GM12878 (cell line): ENCODE data around the gene CNRIP1. TPM values are rescaled to one million over a fixed set of nuclear protein-coding genes. Genes with fewer than 3 reads are reported as not detected.

Source experiments
- ATAC-seq: fragments of 200-7000 bp; cut with Tn5 transposase; 3 replicates; pipeline ENCODE4 v1.9.1; 2020; ENCODE audit warnings: mild to moderate bottlenecking, moderate library complexity
- BruUV-seq: library from RNA; stranded (reverse); fragments of 400-500 nt; replicated peaks from 2 replicates; lab custom pipeline; 2021; lab: Mats Ljungman, UMichigan
- CTCF ChIA-PET: fragments of 300-600 bp; sonication (Branson Sonifier 250); formaldehyde crosslinking; extraction: SDS; loops from one replicate; lab custom pipeline; 2021; ENCODE audit warnings: inconsistent platforms; lab: Yijun Ruan, JAX
- POLR2A ChIA-PET: fragments of 350-600 bp; formaldehyde crosslinking; extraction: SDS; loops from one replicate; lab custom pipeline; 2021; ENCODE audit warnings: inconsistent platforms; lab: Charles Lee
- RAD21 ChIA-PET: fragments of 300-600 bp; sonication (Branson Sonifier 250); formaldehyde crosslinking; loops from one replicate; lab custom pipeline; 2023; ENCODE audit warnings: antibody characterized with exemption; ENCODE audit not compliant: unreplicated experiment; lab: Charles Lee
- SMC1A ChIA-PET: fragments of 300-600 bp; sonication (Branson Sonifier 250); formaldehyde crosslinking; loops from one replicate; lab custom pipeline; 2023; ENCODE audit not compliant: unreplicated experiment, uncharacterized antibody; lab: Charles Lee
- DNase-seq: peaks from one replicate; pipeline ENCODE4 v3.0.0-alpha.2; 2011; ENCODE audit warnings: low read depth, low spot score
- FAIRE-seq: peaks from 3 replicates; lab custom pipeline; 2011; peaks lifted over from hg19 to GRCh38; lab: Jason Lieb, UNC
- H2AFZ ChIP-seq: 2 replicates; pipeline ENCODE4 v1.6.0; 2011; ENCODE audit warnings: low read depth, low read length, control low read depth; ENCODE audit not compliant: control insufficient read depth
- H3K27ac ChIP-seq: 2 replicates; pipeline ENCODE4 v1.5.1; 2011; ENCODE audit warnings: control low read depth; ENCODE audit not compliant: control insufficient read depth, insufficient read depth
- H3K27me3 ChIP-seq, 2 experiments: replicated peaks in 1 of 2; 2 replicates each; pipeline versions ENCODE4 v1.6.0 to v1.6.1; 2011; ENCODE audit warnings: low read length in 1 of 2; ENCODE audit not compliant: control insufficient read depth in 2 of 2, insufficient read depth in 2 of 2
- H3K36me3 ChIP-seq, 2 experiments: 2 replicates each; pipeline ENCODE4 v1.5.1; 2011; ENCODE audit warnings: low read length in 1 of 2; ENCODE audit not compliant: control insufficient read depth in 2 of 2, insufficient read depth in 2 of 2
- H3K4me1 ChIP-seq: 2 replicates; pipeline ENCODE4 v1.6.1; 2011; ENCODE audit warnings: mild to moderate bottlenecking, low read length, moderate library complexity, mixed read lengths; ENCODE audit not compliant: control insufficient read depth, insufficient read depth
- H3K4me2 ChIP-seq: 2 replicates; pipeline ENCODE4 v1.6.0; 2011; ENCODE audit warnings: control low read depth; ENCODE audit not compliant: control insufficient read depth, insufficient read depth
- H3K4me3 ChIP-seq: fragments of 200-600 bp; sonication (generic); 2 replicates; pipeline ENCODE4 v1.5.1; 2016
- H3K79me2 ChIP-seq: 2 replicates; pipeline ENCODE4 v1.6.0; 2011; ENCODE audit warnings: low read length; ENCODE audit not compliant: control insufficient read depth, insufficient read depth
- H3K9ac ChIP-seq: 2 replicates; pipeline ENCODE4 v1.8.0; 2011; ENCODE audit warnings: low read length, control low read depth, mixed read lengths; ENCODE audit not compliant: control insufficient read depth, insufficient read depth
- H3K9me3 ChIP-seq: replicated peaks from 3 replicates; pipeline ENCODE4 v1.5.1; 2011; ENCODE audit warnings: mild to moderate bottlenecking, low read length; ENCODE audit not compliant: control insufficient read depth, insufficient read depth
- H4K20me1 ChIP-seq: 2 replicates; pipeline ENCODE4 v1.6.0; 2011; ENCODE audit not compliant: control insufficient read depth, insufficient read depth
- DPF2 ChIP-seq: fragments of 450-650 bp; IDR thresholded peaks from 2 replicates; pipeline ENCODE4 v1.6.1; 2017; ENCODE audit warnings: mild to moderate bottlenecking
- EED ChIP-seq: sonication (generic); IDR thresholded peaks from 2 replicates; pipeline ENCODE4 v1.6.1; 2016; ENCODE audit warnings: antibody characterized with exemption, low read depth
- FOS ChIP-seq: IDR thresholded peaks from 3 replicates; pipeline ENCODE4 v1.6.1; 2011; ENCODE audit warnings: borderline replicate concordance; ENCODE audit not compliant: insufficient read length; ENCODE audit errors: extremely low read depth
- FOXM1 ChIP-seq: IDR thresholded peaks from 2 replicates; pipeline ENCODE4 v1.6.1; 2012; ENCODE audit warnings: low read depth, mild to moderate bottlenecking, inconsistent platforms, low read length, moderate library complexity
- JUND ChIP-seq: IDR thresholded peaks from 2 replicates; pipeline ENCODE4 v1.6.1; 2012; ENCODE audit warnings: low read depth, mild to moderate bottlenecking, low read length, improper control_type of control experiment, moderate library complexity
- KAT2A ChIP-seq: conservative IDR thresholded peaks from 2 replicates; pipeline ENCODE4 v1.6.1; 2011; ENCODE audit warnings: low read depth, low read length; ENCODE audit not compliant: control insufficient read depth
- MYB ChIP-seq: fragments of 150-350 bp; IDR thresholded peaks from 2 replicates; pipeline ENCODE4 v1.6.1; 2014; ENCODE audit warnings: mild to moderate bottlenecking, low read depth, low read length, borderline replicate concordance
- MYC ChIP-seq: IDR thresholded peaks from 2 replicates; pipeline ENCODE4 v1.6.1; 2011; ENCODE audit warnings: mild to moderate bottlenecking, low read length, moderate library complexity, inconsistent platforms; ENCODE audit not compliant: insufficient read depth, insufficient replicate concordance, insufficient read length, severe bottlenecking
- NFXL1 ChIP-seq: fragments of 450-650 bp; IDR thresholded peaks from 2 replicates; pipeline ENCODE4 v1.6.1; 2017; ENCODE audit warnings: antibody characterized with exemption, mild to moderate bottlenecking, borderline replicate concordance
- NFYB ChIP-seq: IDR thresholded peaks from 2 replicates; pipeline ENCODE4 v1.6.1; 2011; ENCODE audit warnings: low read depth, mild to moderate bottlenecking, low read length, improper control_type of control experiment, moderate library complexity; ENCODE audit not compliant: insufficient read depth
- RAD51 ChIP-seq: fragments of 450-650 bp; IDR thresholded peaks from 2 replicates; pipeline ENCODE4 v1.6.1; 2016; ENCODE audit warnings: moderate library complexity, mild to moderate bottlenecking, inconsistent platforms
- SRF ChIP-seq, 2 experiments: IDR thresholded peaks; 2 replicates each; pipeline ENCODE4 v1.6.1; 2011; ENCODE audit warnings: low read depth in 2 of 2, low read length in 2 of 2, mild to moderate bottlenecking in 1 of 2, moderate library complexity in 1 of 2
- ZNF592 ChIP-seq: fragments of 450-650 bp; IDR thresholded peaks from 2 replicates; pipeline ENCODE4 v1.6.1; 2017; ENCODE audit warnings: mild to moderate bottlenecking, moderate library complexity
- ZZZ3 ChIP-seq: IDR thresholded peaks from 2 replicates; pipeline ENCODE4 v1.6.1; 2011; ENCODE audit warnings: low read depth; ENCODE audit not compliant: control insufficient read depth, insufficient read length
- WGBS: methylation state at CpG from one replicate; pipeline ENCODE4 v1.1.6; 2016; ENCODE audit warnings: low lambda C conversion rate; ENCODE audit not compliant: insufficient replicate concordance, insufficient coverage; ENCODE audit errors: missing lambda C conversion rate; 5-methylcytosine and 5-hydroxymethylcytosine counted together
- in situ Hi-C: fragments of 300-500 bp; cut with MboI; formaldehyde crosslinking; loops from 9 replicates; pipeline ENCODE4 v1.14.3; 2018; ENCODE audit warnings: mixed read lengths
- intact Hi-C: fragments of 100-400 bp; cut with micrococcal nuclease; formaldehyde crosslinking; loops from one replicate; pipeline ENCODE4 v1.14.2; 2022; ENCODE audit not compliant: unreplicated experiment
- polyA plus RNA-seq, 11 experiments: library from polyadenylated mRNA; depleted of rRNA in 4 of 11; unstranded in 6 of 11; stranded (reverse) in 5 of 11; fragments of >200 nt; fragmentation: Nextera tagmentation in 4 of 11; fragmentation: Illumina TruSeq in 1 of 11; extraction: Ambion mirVana in 4 of 11; extraction: Trizol in 1 of 11; gene quantifications; 1 replicate in 1 of 11; 2 replicates in 10 of 11; pipeline versions ENCODE4 v1.2.1 to v1.2.3, GENCODE V29; 2011 to 2016; ENCODE audit warnings: inconsistent platforms in 2 of 11, missing spikeins in 2 of 11, low read depth in 1 of 11
- total RNA-seq, 4 experiments: library from RNA; depleted of rRNA in 3 of 4; stranded (reverse); fragments of >200 nt in 3 of 4; fragmentation: Illumina TruSeq in 1 of 4; extraction: Trizol in 1 of 4; gene quantifications; 2 replicates each; pipeline versions ENCODE4 v1.2.1 to v1.2.3, GENCODE V29; 2013 to 2021
- TF ChIP-seq, protein P1 (sequence below): fragments of 450-650 bp; IDR thresholded peaks from 2 replicates; pipeline ENCODE4 v1.6.1; 2017; ENCODE audit warnings: borderline replicate concordance
- TF ChIP-seq, protein P2 (sequence below): IDR thresholded peaks from 2 replicates; pipeline ENCODE4 v1.6.1; 2011; ENCODE audit warnings: borderline replicate concordance, low read depth, mild to moderate bottlenecking, moderate library complexity, mixed read lengths, low read length; ENCODE audit not compliant: insufficient read depth; ENCODE audit errors: extremely low read length

Gene CNRIP1
- total and polyA plus RNA-seq, 10 of the 15 experiments (the other 5 are each of a cell fraction or from before 2014, with no cell fraction given) = not detected

DNA sequence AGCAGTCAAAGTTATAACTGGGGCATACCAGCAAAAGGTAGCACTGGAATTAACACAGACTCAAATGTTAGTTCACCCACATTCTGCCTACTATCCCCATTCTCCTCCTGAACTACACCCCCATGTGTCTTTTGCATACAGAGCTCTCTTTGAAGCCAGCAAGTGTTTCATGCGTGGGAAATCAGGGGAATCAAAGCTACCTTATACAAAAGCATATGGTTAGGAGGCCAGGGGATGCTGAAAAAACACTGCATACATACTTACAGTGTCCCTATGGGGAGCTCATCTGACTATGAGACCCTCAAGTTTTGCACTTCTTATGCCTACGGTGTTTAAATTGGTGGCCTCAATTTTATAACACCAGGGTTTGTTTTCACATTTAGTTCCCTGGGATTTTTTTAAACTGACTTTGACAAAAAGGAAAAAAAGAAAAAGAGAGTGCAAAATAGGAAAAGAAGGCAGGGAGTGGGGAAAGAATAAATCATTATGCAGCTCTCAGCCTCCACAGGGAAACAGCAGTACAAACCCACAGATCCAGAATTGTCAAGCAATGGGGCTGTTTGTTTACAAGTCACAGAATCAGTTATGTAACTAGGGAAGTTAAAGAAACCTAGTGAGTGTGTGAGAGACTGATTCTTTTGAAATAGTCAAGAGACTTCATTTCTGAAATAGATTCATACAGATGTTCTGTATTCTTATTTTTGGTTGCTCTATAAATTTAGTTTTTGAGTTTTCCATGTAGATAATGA lies 47.3 kb downstream of the CNRIP1 start:
- ChIA-PET POLR2A (interaction anchor here (0.6 to 0.7 kb wide), 2 partner anchors 75 to 1145 kb away, joined by 3 to 4 read pairs; no protein-coding TSS in a partner anchor), RAD21 (no interaction called here), SMC1A (interaction anchor here (0.9 to 1.3 kb wide), 4 partner anchors 10 to 25 kb away, joined by 3 to 7 read pairs (median 3); no protein-coding TSS in a partner anchor), CTCF (interaction anchor here (0.6 to 1.7 kb wide), 3 partner anchors 10 to 18 kb away, joined by 3 to 6 read pairs (median 3); no protein-coding TSS in a partner anchor)
- no peak overlapping the region for H3K9ac ChIP-seq
- H2AFZ ChIP-seq = no peak overlapping the region
- in situ Hi-C loops = no loop called here
- ATAC-seq (no peak), DNase-seq (no peak), FAIRE-seq (no peak)
- H3K4me3 ChIP-seq = no peak overlapping the region
- no peaks in the 10 kb centered on the region; a peak in 1 of 4 replicates for H3K27me3 ChIP-seq
- no peaks in the 10 kb centered on the region for H4K20me1 ChIP-seq
- intact Hi-C loops = no loop called here
- 50% methylated on average over 2 of the region's 2 CpGs for WGBS
- no peaks in the 10 kb centered on the region for H3K4me1 ChIP-seq
- no peak overlapping the region for H3K4me2 ChIP-seq
- H3K79me2 ChIP-seq = no peaks in the 10 kb centered on the region
- H3K27ac ChIP-seq = no peak overlapping the region
- H3K36me3 ChIP-seq = no peaks in the 10 kb centered on the region
- BruUV-seq = no TSS peak
- no peaks in the 10 kb centered on the region; the same call in 2 of the 3 replicates for H3K9me3 ChIP-seq
- TF ChIP-seq, protein P1, sequence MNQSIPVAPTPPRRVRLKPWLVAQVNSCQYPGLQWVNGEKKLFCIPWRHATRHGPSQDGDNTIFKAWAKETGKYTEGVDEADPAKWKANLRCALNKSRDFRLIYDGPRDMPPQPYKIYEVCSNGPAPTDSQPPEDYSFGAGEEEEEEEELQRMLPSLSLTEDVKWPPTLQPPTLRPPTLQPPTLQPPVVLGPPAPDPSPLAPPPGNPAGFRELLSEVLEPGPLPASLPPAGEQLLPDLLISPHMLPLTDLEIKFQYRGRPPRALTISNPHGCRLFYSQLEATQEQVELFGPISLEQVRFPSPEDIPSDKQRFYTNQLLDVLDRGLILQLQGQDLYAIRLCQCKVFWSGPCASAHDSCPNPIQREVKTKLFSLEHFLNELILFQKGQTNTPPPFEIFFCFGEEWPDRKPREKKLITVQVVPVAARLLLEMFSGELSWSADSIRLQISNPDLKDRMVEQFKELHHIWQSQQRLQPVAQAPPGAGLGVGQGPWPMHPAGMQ = no peak
- no peak for TF ChIP-seq FOS
- no peak for TF ChIP-seq EED
- no peak for TF ChIP-seq ZZZ3
- TF ChIP-seq ZNF592 = no peak
- TF ChIP-seq NFYB = no peak
- no peak for TF ChIP-seq NFXL1
- no peak for TF ChIP-seq SRF (IDR thresholded peaks at IDR 0.05; ENCODE audit: low read depth in 2 of 2, low read length in 2 of 2)
- TF ChIP-seq MYC = no peak
- no peak for TF ChIP-seq KAT2A
- TF ChIP-seq, protein P2, sequence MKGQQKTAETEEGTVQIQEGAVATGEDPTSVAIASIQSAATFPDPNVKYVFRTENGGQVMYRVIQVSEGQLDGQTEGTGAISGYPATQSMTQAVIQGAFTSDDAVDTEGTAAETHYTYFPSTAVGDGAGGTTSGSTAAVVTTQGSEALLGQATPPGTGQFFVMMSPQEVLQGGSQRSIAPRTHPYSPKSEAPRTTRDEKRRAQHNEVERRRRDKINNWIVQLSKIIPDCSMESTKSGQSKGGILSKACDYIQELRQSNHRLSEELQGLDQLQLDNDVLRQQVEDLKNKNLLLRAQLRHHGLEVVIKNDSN = no peak
- no peak for TF ChIP-seq DPF2
- TF ChIP-seq JUND = no peak
- no peak for TF ChIP-seq MYB
- TF ChIP-seq FOXM1 = no peak
- no peak for TF ChIP-seq RAD51
